HG02610 (cell line): Measurements from ENCODE around the gene POLR2H.
A peak's percentile ranks its signal among the peaks of the same experiment; 100 is the strongest.

Source experiments
- ATAC-seq: cut with Tn5 transposase; IDR thresholded peaks from one replicate; pipeline ENCODE4 v1.9.1; 2021; ENCODE audit warnings: mild to moderate bottlenecking, moderate library complexity; ENCODE audit not compliant: unreplicated experiment

The POLR2H gene

DNA sequence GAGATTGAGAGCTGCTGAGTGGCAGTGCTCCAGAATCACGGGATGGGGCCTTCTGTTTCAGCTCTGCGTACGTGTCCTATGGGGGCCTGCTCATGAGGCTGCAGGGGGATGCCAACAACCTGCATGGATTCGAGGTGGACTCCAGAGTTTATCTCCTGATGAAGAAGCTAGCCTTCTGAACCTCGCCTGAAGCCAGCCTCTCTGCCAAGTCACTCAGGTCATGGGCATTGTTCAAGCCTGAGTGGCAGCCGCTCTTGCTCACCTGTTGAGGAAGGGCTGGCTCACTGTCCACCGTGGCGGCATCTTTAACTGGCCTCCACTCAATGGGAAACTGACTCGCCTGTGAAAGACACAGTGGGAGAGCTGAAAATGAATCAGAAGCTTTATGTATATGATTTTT is 6.6 kb downstream of the POLR2H start:
- no peak for ATAC-seq

- ATAC-seq: no peak
These were observed 7.2 kb downstream of the POLR2H start for GRCh38 chr3:184368586-184369183.

GRCh38 chr3:184371570-184372018 is 10.1 kb downstream of the POLR2H start:
- ATAC-seq: peak; percentile 85

DNA sequence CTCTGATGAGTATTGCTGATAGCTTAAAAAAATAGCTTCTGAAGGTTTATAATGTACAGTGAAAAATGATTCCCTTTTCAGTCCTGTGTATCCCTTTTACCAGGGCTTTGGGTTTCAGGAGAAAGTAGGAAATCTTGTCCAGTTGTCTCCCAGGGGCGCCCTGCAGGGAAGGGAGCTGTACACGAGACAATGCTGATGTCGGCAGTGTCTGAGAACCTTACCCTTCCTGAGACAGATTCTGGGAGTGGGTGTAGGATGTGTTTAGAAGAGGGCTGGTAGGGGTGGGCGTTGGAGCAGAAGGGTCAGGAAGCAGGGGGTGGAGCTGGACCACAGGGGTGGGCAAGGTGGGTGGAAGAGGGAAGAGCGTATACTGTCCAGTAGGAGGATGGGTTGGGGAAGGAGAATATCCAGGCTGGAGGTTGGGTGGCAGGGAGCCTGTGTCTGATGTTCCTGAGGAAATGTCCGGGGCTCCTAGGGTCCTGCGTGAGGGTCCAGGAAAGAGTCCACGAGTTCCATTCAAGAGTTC is 10.8 kb downstream of the POLR2H start:
- no peak for ATAC-seq

DNA sequence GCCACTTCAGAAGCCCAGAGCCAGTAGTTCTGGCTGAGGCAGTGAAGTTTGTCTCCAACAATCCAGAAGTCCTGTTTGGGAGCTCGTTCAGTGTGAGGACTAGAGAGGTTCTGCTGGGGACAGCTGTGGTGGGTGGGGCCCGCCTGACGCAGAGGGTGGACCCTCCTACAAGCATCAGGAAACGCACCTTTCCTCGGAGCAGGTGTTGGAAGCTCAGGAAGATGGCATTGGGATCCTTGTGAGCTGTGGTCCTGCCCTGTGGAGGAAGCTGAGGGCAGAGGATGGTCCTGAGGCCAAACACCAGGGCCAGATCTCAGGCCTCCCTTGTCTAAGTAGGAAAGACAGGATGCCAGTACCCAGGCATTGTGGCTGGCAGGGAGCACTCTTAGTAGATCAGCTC is 11.4 kb downstream of the POLR2H start:
- no peak for ATAC-seq

DNA sequence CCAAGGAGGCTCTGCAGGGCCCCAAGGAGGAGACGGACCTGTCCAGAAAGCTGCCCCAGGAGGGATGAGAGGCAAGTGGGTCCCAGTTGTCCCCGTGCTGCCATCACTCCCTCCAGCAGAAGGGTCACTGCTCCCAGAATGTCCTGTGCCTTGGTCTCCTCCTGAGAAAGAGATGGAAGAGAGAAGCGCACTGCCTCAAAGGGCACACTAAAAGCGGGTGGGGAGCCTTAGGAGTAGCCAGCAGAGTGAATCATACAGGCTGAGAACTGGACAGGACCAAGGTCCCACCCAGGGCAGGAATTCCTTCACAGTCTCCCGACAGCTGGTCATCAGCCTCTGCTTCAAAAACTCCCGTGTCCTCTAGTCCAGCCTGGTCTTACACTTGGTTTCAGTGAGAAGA is 11.9 kb downstream of the POLR2H start:
- ATAC-seq: no peak

DNA sequence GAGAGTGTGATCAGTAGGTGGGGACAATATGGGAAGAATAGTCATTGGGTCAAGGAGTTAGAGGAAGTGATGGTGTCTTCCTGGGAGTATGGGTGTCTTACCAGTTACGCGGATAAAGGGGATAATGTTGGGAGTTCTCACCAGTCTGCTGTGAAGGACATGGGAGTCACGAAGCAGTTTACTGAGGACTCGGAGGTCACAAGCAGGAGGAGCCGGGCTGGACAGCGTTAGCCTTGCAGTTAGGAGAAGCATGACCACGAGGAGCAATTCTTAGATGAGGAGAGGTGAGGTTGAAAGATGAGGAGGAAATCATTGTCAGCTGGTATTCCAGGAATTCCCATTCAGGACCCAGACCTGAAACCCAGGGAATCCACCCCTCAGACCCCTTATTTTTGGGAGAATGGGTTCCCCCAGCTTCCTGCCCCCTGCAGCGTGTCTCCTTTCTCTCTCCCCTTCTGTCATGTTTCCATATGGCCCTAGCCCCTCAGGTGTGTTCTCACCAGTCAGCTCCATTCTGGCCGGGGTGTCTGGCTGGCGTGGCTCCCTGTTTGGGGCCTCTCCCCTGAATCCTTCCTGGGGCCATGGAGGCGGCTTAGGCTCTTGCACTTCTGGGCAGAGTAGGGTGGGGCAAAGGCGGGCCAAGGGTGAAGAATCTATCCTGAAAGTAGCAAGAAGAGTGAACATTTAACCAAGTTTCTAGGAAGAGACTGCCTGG is 14.4 kb downstream of the POLR2H start:
- no peak for ATAC-seq

DNA sequence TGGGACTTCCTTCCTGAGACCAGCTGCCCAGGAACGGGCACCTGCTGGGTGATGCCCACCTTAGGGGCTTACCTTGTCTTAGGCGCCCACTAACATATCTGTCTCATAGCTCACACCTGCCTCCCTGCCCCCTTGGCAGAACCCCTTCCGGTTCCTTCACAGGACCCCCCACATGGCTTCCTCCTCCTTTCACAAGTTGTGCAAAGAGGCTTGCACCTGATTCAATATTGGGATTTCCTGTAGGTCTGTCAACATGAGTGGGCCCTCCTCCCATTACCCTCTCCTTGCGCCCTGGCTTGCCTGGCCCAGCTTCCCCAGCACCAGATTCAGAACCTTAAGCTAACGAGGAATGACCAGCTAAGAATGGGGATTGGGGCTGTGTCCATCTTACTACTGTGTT is 15.9 kb downstream of the POLR2H start:
- ATAC-seq: no peak

DNA sequence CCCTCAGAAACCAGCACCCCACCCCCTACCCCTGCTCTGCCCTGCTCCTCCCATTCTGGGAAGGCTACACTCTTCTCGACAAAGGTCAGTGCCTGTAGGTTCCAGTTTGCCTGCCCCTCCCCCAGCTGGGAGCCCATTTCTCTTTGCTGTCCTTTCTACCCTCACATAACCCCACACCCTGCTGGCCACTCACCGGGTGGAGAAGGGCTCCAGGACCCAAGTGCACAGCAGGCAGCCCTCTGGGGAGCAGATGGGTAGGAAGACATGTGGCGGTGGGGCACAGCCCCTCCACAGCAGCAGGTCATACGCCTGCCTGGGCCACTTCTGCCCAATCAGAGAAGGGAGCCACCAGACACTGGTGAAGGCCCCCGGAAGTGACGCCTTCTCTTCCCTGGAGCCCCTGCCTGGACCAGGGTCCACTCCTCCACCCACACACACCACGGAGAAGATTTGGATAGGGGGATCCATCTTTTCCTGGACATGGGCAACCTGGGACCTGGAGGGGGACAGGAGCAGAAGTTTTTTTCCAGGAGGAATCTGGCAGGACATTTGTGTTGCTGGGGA is 16.5 kb downstream of the POLR2H start, which contains the start of gene THPO:
THPO (minus strand) TSS at position 326 of the 564 bp plus-strand sequence. CDS start 1,948 bp downstream, outside the sequence.
- ATAC-seq: no peak

DNA sequence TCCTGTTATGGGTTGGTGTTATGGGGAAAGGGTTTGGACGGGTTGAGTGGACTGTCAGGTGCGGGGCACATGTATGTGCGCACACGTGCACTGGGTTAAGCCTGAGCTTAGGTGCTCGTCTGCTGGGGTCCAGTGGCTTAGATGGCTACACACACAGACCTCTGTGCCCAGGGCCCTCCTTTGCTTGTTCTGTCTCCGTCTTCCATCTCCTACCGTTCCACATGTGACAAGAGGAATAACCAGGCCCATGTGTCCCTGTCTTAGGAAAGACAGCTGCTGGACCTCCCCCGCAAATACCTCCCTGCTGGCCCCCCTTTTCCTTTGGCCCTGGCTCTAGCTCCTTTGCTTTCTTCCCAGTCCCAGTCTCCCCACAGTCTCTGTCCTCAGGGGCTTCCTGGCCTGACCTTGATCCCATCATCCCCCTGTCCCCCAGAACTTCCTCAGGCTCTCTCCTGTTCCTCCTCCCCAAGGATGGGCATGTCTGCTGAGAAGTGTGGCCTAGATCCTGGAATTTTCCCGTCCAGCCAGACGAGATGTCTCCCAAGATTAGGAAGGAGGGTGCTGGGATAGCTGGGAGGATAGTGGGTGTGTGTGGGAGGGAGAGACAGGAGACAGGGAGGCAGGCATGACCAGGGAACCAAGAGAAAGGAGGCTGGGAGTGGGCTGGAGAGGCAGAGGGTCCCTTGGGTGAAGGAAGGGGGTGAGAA is 17.3 kb downstream of the POLR2H start:
- no peak for ATAC-seq

- no peak for ATAC-seq
These were observed 18.1 kb downstream of the POLR2H start, which contains the start of gene CHRD for GRCh38 chr3:184379358-184380184. CHRD (plus strand) TSS chr3:184380054; CDS start chr3:184380319, 265 bp downstream.

DNA sequence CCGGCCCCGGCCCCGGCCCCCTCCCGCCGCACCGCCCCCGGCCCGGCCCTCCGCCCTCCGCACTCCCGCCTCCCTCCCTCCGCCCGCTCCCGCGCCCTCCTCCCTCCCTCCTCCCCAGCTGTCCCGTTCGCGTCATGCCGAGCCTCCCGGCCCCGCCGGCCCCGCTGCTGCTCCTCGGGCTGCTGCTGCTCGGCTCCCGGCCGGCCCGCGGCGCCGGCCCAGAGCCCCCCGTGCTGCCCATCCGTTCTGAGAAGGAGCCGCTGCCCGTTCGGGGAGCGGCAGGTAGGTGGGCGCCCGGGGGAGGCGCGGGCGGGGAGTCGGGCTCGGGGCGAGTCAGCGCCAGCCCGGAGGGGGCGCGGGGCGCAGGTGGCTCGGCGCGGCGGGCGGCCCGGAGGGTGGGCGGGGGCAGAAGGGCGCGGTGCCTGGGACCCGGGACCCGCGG is 18.7 kb downstream of the POLR2H start:
- no peak for ATAC-seq

DNA sequence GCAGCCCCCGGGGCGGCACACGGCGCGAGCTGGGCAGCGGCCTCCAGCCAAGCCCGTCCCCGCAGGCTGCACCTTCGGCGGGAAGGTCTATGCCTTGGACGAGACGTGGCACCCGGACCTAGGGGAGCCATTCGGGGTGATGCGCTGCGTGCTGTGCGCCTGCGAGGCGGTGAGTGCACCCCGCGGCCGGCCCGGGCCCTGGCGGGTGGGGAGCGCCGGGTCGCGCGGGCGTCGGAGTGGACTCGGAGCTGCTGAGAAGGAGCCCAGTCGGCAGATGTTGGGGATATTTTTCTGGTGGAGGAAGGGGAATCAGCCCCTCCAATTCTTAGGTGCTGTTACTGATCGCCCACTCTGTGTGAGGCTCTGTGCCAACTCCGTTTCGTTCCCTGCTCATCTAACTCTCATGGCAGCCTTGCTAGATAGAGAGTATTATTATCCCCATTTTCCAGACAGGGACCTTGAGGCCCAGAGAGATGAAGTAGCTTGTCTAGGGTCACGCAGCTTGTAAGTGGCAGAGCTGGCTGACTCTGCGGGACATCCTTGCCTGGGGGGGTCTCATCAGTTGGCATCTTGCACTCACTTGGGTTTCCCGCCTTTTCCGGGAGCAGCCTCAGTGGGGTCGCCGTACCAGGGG is 19.2 kb downstream of the POLR2H start:
- ATAC-seq: no peak

GRCh38 chr3:184381261-184382224 is 20.0 kb downstream of the POLR2H start:
- no peak for ATAC-seq

- ATAC-seq: no peak
These were observed 21.0 kb downstream of the POLR2H start for GRCh38 chr3:184382326-184383032.

DNA sequence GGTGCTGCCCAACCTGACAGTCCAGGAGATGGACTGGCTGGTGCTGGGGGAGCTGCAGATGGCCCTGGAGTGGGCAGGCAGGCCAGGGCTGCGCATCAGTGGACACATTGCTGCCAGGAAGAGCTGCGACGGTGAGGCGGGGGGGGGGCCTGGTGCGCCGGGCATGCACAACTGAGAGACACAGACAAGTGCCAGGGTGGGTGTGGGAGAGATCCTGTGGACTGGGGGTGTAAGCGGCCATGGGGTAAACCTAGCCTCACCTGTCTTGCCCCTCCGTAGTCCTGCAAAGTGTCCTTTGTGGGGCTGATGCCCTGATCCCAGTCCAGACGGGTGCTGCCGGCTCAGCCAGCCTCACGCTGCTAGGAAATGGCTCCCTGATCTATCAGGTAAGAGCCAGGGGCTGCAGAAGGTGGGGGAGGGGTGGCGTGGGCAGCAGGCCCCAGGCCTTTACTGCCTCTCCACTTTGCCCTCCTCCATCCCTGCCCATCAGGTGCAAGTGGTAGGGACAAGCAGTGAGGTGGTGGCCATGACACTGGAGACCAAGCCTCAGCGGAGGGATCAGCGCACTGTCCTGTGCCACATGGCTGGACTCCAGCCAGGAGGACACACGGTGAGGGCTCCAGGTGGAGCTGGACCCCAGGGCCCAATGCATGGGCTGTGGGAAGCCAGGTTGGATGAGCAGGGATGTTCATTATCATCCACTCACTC is 21.7 kb downstream of the POLR2H start:
- ATAC-seq: no peak

DNA sequence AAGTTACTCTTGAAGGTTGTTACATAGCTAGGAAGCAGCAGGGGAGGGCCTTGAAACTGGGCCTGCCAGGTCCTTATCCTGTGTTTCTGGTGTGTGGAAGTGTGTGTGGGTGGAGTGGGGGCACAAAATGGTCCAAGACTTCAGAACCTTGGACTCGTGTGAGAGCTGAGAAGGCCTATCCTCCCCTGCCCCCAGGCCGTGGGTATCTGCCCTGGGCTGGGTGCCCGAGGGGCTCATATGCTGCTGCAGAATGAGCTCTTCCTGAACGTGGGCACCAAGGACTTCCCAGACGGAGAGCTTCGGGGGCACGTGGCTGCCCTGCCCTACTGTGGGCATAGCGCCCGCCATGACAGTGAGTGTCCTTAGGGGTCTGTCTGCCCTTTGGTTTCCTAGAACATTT is 22.8 kb downstream of the POLR2H start:
- no peak for ATAC-seq
